ENCODE results near the gene PTX4. TPM values are rescaled to one million over a fixed set of nuclear protein-coding genes. Genes with fewer than 3 reads are reported as not detected.

PTX4 gene
- total and polyA plus RNA-seq, 9 of the 15 experiments (the other 6 are each of a cell fraction or from before 2014, with no cell fraction given): 0.11 TPM; not detected in 8

GRCh38 chr16:1436731-1437355, 51.9 kb downstream of the PTX4 start (continued):
- TF ChIP-seq, protein P1, sequence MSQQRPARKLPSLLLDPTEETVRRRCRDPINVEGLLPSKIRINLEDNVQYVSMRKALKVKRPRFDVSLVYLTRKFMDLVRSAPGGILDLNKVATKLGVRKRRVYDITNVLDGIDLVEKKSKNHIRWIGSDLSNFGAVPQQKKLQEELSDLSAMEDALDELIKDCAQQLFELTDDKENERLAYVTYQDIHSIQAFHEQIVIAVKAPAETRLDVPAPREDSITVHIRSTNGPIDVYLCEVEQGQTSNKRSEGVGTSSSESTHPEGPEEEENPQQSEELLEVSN (IDR thresholded peaks at IDR 0.05; ENCODE audit: borderline replicate concordance in 1 of 2, extremely low read depth in 1 of 2, insufficient read depth in 1 of 2, insufficient read length in 1 of 2, low read depth in 1 of 2, low read length in 1 of 2, poor library complexity in 1 of 2, severe bottlenecking in 1 of 2): peak in 1 of 2 experiments; percentile 61
- TF ChIP-seq NFE2L1 (tag; IDR thresholded peaks at IDR 0.05; ENCODE audit: borderline replicate concordance, low read depth): no peak
- no peak for TF ChIP-seq ZNF583 (CRISPR knock-in tag; IDR thresholded peaks at IDR 0.05)
- peak; percentile 21; the same call in 1 of the 2 replicates for TF ChIP-seq SAFB (IDR thresholded peaks at IDR 0.05; ENCODE audit: borderline replicate concordance, low read depth, low read length)
- no peak for TF ChIP-seq TAF7 (tag; IDR thresholded peaks at IDR 0.05)
- TF ChIP-seq ZNF764 (CRISPR knock-in tag; IDR thresholded peaks at IDR 0.05; ENCODE audit: low read depth): no peak
- TF ChIP-seq BRCA1 (IDR thresholded peaks at IDR 0.05): no peak
- TF ChIP-seq BRCA1 (CRISPR knock-in tag; IDR thresholded peaks at IDR 0.05): no peak
- TF ChIP-seq ZHX1 (conservative IDR thresholded peaks at IDR 0.05; ENCODE audit: low read length): no peak
